ENCODE results near the gene PRADC1. TPM values are rescaled to one million over a fixed set of nuclear protein-coding genes. Genes with fewer than 3 reads are reported as not detected.

Gene PRADC1
- polyA plus RNA-seq, 1 donor = 33.0 TPM

DNA sequence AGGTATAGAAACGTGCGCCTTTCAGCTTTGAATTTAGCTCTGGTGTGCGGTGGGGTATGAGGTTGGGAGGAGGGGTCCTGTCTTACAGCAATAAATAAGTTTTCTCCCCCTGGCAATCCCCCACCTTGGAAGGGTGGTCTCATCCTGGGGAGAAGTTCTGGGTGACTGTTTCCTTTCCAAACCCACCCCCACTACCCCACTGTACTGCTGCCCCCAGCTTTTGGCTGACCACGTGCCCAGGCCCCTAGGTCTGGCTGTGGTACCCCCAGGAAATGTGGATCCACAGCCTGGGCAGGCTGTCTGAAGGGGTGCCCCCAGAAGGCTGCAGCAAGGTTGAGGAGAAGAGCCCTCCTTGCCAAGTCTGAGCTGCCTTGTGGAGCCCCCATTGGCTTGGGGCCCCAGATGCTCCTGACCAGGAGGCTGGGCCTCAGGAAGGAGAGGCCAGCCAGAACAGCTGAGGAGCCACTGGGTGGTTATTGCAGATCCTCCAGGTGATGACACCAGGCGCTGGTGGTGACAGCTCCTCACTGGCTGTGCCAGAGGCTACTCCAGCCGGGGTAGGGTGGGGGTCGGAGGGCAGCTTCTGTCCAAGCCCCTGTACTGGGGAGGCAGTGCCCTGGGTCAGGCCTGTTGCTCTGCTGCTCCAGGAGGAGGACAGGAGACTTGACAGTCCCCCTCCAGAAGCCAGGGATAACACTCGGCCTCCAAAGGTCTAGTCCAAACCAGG, 25.3 kb upstream of the PRADC1 start:
- DNase-seq = no peak

DNA sequence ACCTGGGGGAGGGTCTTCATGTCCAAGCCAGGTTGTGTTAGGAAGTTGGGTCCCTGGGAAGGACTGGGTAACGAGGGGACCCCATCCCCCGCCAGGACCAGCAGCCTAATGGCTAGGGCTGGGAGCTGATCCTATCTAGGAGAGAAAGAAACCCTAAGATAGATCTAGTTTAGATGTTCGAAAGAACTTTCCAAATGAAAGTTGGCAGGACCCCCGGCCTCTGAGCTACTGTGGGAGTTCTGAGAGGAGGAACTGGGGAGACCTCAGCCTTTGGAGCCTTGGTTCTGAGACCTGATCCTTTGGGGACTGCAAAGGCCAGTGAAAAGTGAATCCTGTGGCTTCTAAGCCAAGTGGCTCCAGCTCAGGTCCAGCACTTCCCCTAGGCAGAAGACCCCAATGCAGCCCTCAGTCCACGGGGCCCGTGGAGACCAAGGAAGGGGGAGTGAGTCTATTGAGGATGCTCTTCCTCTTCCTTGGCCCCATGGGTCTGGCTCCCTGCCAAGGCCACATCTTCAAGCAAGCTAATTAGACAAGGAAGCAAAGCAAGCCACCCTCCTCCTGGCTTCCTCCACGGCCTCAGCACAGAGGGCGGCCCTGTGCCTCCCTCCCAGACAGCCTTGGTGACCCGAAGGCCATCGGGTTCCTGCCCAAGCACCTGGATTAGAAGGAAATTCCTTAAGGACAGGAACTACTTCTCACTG, 24.5 kb upstream of the PRADC1 start:
- no peak for DNase-seq

DNA sequence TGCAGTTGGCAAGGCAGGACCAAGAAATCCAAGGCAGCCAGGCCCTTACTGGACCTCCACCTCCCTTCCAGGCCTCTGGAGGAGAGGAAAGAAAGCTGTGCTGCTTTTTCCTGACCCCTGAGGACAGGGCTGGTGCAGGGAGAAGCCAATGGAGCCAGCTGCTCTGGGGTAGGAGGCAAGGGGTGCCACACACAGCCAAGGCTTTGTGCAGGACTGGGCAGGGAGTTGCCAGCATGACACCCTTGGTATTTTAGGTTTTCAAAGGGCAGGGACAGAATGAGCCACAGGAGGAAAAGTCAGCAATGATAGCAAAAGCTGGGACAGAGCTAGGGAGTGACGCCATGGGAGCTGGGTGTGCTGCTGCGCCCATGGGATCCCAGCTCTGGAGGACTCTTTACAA, 24.0 kb upstream of the PRADC1 start:
- DNase-seq = no peak

DNA sequence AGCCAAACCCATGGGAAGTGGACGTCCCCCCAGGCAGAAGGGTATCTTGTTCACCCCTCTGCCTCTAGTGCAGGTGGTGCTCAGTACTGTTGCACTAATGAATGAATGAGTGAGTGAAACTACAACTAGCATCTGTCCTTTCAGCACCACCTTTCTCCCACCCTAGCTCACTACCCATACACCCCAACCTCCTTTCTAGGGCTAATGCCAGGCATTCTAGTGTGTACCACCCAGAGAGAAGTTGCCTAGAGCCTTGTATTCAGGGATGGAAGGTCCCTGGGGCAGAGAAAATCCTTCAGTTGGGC, 23.5 kb upstream of the PRADC1 start:
- DNase-seq = no peak

DNA sequence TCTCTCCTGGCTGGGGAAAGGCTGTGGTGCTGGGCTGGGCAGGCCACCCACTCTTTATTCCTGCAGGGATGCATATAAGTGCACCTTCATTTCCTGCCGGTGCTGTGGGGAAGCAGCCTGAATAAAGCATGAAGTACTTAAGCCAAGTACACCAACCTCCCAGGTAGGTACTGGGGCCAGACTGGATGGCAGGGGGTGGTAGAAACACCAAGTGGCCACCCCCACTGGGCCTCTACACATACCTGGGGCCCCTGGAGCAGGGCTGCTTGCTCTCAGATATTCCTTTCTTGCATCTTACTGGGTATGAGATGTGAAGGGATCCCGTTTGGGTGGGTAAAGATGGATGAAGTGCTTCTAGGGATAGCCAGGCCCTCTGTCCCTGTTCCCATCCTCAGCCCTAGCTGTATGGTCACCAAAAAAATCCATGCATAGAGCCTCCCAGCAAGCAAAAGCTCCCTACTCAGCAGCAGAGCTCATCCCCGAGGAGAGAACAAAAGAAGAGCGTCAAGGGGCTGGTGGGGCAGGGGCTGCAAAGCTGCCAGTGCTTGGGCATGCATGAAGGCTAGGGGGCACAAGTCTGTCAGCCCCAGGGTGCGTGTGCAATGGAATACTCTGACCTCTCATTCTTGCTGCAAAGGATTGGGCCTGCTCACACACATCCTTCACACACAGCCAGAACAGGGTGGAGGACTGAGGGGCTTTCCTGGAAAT, 23.0 kb upstream of the PRADC1 start:
- no peak for DNase-seq

DNA sequence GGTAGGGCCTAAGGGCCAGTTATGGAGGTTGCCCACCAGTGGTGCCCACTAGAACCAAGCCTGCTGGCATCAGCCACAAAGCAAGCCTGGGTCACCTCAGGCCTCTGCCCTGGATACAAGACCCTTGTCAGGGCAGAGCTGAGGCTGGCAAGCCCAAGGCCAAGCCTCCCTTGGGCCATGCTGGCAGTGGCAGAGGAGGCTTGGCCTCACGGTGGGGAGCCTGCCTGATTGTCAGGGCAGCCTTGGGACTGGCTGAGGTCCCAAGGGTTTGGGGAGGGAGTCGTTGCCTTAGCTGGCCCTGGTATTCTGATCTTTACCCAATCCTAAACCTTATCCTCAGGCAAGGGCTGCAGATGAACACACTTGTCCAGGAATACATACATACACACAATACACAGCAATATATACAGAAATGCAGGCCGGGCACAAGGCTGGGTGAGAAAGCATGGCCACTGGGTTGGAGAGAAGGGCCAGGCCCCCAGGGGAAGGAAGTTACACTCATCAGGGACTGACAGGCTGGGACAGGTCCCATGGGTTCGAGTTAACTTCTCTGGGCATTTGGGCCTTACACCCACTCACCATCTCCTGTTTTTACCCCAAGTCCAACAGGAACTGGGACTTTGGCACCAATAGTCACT, 22.1 kb upstream of the PRADC1 start:
- no peak for DNase-seq

DNA sequence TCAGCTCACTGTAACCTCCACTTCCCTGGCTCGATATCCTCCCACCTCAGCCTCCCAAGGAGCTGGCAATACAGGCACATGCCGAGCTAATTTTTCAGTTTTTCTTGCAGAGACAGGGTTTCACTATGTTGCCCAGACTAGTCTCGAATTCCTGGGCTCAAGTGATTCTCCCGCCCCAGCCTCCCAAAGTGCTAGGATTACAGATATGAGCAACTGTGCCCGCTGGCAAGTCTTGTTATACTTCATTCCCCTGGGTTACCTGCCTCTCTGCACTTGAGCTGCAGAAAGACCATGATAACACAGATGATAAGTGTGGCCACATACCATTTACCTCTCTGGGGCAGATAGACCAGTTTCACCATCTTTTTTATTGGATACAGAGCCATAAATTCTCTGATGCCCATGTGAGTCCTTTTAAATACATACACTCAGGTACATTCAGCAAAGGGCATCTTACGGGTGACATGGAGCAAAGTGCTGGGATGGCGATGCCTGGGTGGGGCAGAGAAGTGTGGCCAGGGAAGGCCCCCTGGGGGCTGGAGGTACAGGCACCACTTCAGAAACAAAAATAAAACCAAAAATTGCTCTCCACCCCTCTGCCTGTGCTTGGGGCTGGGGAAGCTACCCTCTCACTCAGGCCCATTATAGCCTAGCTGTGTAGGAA, 21.4 kb upstream of the PRADC1 start:
- DNase-seq = no peak

DNA sequence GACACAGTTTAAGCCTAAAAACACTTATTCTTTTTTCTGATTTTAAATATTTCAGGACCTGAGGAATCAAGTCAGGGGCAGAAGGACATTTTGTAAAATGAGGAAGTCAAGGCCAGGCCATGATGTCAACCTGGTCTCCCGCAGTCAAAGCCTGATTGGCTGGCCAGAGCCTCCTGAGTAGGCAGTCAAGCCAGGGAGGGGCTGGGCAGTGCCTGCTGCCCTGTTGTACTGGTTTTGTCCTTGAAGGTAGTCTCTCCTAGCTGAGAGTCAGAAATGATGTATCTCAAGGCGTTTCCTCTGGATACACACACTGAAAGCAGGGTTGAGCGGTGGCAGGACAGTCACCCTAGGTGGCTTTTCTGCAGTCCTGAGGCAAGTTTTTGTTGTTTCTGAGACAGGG, 20.9 kb upstream of the PRADC1 start:
- DNase-seq = no peak

DNA sequence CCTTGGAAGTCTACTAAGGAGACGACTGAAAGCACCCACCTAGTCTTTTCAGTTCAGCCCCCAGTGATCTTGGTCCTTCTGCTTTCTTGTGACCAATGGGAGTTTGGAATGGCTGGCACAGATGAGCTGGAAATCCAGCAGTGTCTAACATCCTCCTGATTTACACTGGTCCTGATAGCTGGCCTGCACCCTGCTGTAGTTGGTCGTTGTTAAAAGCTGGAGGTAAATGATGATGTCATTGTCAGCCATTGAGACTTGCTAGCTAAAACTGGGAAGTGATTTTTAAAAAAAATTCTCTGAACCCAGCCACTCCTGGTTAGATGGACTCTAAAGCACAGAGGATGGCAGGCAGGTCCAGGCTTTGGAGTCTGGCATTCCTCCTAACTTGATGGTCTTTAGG, 20.4 kb upstream of the PRADC1 start:
- DNase-seq = no peak

DNA sequence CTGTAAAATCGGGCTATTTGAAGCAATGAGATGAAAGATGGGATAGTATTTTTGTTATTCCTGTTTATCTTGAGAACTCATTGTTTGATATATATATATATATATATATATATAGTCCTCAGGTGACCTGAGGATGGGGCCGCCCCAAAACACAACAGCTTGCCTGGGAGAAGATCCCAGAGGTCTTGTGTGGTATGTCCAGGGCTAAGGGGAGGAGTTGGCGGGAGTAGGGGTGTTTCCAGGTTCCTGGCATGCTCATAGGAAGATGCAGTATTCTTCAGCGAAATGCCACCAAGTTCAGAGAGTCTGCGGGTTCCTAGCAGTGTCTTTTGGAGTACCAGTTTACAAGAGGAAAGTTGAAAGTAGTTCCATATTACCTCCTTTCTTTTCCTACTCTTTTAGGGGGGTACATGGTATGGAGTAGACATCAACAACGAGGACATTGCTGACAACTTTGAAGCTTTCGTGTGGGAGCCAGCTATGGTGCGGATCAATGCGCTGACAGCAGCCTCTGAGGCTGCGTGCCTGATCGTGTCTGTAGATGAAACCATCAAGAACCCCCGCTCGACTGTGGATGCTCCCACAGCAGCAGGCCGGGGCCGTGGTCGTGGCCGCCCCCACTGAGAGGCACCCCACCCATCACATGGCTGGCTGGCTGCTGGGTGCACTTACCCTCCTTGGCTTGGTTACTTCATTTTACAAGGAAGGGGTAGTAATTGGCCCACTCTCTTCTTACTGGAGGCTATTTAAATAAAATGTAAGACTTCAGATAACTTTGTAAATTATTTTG, 19.4 kb upstream of the PRADC1 start:
- no peak for DNase-seq

DNA sequence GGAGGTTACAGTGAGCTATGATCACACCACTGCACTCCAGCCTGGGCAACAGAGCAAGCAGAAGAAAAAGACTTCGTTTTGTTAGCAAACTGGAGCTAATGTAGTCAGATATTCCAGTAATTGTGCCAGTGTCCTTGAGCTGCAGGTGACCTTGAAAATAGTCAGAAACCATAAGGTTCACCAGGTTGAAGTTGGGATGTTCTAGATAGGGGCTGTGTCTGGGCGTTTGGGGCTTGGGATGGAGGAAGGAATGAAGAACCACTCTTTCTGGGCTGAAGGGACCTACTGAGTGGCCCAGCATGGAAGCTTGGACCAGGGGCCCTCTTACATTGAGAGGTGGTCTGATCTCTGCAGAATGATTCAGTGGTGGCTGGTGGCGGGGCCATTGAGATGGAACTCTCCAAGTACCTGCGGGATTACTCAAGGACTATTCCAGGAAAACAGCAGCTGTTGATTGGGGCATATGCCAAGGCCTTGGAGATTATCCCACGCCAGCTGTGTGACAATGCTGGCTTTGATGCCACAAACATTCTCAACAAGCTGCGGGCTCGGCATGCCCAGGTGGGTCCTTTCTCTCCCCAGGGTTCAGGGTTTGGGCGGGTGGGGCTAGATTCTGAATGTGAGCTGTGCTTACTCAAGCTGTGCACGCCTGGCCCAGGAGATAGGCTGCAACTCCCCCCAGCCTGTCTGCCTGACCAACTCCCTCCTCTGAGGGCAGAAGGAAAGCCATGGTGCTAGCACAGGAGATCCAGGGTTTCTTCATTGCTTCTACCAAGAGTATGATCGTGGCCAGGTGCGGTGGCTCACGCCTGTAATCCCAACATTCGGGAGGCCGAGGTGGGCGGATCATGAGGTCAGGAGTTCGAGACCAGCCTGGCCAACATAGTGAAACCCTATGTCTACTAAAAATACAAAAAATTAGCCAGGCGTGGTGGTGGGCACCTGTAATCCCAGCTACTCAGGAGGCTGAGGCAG, 18.1 kb upstream of the PRADC1 start:
- DNase-seq = no peak

DNA sequence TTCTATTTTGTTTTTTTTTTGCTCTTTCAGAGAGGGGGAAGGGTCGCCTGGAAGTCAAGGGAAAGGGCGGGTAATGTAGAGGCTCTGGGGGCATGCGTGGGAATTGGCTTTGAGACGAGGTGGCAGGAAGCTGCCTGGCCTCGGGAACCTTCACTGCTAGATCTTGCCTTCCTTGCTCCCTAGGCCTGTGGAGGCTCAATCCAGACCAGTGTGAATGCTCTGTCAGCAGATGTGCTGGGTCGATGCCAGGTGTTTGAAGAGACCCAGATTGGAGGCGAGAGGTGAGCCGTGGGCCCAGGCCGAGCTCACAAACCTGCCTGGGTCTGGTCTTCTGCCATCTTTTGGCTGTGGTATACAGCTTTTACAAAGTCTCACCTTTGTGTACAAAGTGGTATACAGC, 16.6 kb upstream of the PRADC1 start:
- no peak for DNase-seq

DNA sequence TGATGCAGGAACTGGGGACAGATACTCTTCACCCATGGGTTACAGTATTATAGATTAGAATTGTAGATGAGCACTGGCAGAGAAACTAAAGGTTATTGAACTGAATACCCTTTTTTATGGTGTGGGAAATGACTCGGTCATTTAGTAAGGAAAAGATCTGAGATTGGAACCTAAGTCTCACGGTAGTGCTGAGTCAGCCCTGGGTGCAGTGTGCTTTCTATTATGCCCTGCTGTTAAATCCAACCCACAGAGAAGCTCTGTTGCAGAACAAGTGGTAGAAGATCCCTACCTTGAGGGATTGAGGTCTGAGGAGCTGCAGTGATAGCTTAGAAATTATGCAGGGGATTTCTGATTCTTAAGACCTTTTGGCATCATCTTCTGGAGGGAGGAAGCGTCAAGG, 13.8 kb upstream of the PRADC1 start:
- no peak for DNase-seq

DNA sequence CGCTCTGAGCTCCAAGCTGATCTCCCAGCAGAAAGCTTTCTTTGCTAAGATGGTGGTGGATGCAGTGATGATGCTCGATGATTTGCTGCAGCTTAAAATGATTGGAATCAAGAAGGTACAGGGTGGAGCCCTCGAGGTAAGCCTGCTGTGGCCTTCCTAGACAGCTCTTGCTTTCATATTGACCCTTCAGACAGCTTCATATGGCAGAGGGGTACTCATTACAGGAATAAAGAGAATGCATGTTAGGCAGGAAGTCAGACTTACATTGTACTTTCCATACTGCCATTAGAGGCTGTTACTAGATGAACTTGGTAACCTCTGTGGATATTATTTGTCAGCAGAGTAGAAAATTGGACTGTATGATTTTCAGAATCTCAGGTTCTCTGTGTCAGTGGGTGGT, 11.5 kb upstream of the PRADC1 start:
- no peak for DNase-seq

DNA sequence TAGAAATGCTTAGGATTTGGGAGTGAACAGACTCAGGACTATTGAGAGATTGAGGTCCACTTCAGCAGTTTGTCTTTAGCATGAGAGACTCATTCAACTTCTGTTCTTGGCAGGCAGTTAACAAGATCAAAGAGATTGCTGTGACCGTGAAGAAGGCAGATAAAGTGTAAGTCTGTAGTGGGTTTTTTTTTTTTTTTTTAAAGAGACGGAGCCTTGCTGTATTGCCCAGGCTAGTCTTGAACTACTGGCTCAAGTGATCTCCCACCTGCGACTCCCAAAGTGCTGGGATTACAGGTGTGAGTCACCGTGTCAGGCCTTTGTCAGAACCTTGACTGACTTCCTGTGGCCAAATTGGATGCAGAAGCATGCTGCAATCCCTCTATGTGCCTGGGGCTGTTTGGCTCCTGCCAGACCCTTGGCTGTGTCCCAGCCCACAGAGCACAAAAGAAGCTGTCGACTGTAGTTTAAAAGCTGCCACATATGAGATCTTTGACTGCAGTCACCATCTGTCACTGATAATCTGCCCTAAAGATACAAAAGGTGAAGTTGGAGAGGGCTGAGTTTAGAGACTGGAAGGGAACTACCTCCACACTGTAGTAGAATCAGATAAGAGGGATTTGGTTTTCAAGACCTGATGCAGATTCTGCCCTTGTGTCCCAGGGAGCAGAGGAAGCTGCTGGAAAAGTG, 11.0 kb upstream of the PRADC1 start:
- no peak for DNase-seq

DNA sequence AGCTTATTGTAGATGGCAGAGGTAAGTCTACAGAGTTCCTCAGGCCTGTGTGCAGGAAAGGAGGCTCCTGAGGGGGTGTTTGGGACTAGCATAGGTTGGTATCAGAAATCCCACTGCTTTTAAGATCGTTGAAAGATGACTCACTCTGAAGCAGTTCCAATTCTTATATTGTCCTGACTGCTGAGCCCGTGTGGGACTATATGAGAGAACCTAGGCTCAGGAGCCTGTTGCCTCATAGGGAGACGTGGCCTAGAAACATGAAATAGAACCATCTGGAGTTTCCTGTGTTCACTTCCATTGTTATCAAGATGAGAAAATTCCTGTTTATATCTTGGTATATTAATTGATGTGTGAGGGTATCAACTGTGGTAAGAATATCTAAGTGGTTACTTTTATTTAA, 6.7 kb upstream of the PRADC1 start:
- no peak for DNase-seq

DNA sequence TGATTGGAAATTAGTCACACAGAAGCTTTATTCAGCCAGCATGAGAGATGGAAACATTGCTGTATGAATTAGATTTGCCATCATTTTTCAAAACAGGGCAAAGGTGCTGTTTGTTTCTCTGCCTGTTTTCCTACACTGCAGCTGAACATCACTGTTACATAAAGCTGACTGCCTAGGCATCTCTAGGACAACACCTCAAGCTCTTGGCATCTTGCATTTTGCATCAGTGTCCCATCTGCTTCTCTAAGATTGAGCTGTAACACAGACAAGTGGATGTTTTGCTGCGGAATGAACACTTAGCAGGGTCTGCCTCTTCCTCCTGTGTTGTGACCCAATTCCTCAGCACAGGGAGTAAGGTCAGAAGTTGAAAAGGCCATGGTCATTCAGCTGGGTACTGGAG, 5.9 kb upstream of the PRADC1 start:
- DNase-seq = no peak

DNA sequence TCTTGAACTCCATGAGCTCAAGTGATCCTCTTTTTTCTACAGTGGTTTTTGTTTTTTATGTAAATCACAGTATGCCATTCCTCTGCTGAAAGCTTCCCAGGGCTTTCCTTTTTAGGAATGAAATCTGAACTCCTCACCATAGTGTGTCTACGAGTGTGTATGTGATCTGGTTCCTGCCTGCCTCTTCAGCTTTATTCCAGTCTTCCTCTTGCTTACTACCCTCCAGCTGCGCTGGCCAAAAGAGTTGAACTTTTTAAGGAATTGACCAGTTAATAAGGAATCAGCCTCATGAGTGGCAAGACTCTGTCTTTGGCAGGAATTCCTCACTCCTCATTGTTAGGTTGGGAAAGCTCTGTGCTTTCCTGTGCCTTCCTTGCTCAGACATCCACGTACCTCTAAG, 5.1 kb upstream of the PRADC1 start:
- no peak for DNase-seq

DNA sequence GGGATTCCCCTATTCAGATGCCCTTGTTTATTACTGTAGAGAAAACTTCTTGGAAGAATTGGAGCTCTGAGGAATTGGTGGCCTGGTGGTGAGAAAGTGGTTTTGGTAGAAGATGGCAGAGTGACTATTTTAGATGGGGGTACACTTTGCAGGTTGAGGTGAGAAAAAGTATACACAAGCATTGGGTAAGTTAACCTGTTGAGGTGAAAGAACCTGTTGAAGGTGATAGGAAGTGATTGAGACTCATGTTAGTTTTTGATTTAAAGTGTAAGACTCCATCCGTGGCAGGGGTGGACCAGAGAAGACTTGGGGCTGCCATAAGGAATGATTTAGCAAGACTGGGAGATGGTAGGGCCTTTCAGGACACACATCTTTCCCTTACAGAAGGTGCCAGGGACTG, 4.1 kb upstream of the PRADC1 start:
- DNase-seq = no peak

DNA sequence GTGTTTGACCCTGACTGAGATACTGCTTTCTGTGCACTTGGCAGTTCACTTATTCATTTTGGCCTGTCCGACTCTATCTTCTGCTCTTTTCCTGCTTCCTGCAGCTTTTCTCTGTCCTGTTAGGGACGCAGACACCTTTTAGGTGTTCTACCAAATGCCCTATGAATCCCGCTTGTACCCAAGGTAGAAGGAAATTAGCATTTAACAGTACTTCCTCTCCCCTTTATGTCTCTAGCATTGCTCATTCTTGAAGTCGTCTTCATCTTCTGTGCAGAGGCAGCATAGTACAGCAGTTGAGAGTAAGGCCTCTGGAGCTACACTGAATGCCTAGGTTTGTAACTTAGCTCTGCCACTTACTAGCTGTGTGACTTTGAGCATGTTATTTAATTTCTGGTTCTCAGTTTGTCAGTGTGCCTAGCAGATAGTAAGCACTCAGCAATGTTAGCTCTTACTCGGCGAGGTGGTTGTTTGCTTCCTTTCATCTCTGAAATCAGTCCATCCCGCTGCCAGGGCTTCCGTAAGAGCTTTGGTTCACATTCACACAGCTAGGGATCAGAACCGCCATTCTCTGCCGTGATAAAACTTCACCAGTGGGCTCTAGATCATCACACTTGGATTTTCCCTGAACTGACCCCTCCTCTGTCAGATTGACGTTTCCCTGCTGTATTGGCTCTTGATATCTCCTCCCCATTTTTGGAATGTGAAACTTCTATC, 2.4 kb upstream of the PRADC1 start:
- no peak for DNase-seq
